ENCODE data around the gene CEMIP2.
"Not testable (repeated sequence)": the region's sequence is repeated elsewhere in the genome, so short reads cannot be mapped to it uniquely, and the experiment has no call there.

Gene CEMIP2

GRCh38 chr9:71675105-71675856, 93.0 kb downstream of the CEMIP2 start:
- DNase-seq: no peak

GRCh38 chr9:71672573-71672972, 95.7 kb downstream of the CEMIP2 start:
- no peak for DNase-seq

GRCh38 chr9:71671289-71671688, 97.0 kb downstream of the CEMIP2 start:
- no peak for DNase-seq

- DNase-seq: no peak
These were observed 98.2 kb downstream of the CEMIP2 start for GRCh38 chr9:71670121-71670520.

- DNase-seq: no peak
These were observed 98.9 kb downstream of the CEMIP2 start for GRCh38 chr9:71669284-71669995.

GRCh38 chr9:71668717-71669116, 99.6 kb downstream of the CEMIP2 start:
- DNase-seq: no peak

GRCh38 chr9:71665247-71665646, 103.1 kb downstream of the CEMIP2 start:
- no peak for DNase-seq

- DNase-seq: no peak
These were observed 103.7 kb downstream of the CEMIP2 start for GRCh38 chr9:71664566-71664965.

GRCh38 chr9:71663931-71664459, 104.3 kb downstream of the CEMIP2 start:
- no peak for DNase-seq

- DNase-seq: no peak
These were observed 105.1 kb downstream of the CEMIP2 start for GRCh38 chr9:71663216-71663615.

- DNase-seq: no peak
These were observed 106.2 kb downstream of the CEMIP2 start for GRCh38 chr9:71662082-71662481.

- DNase-seq: not testable (repeated sequence)
These were observed 111.0 kb downstream of the CEMIP2 start for GRCh38 chr9:71657276-71657675.

- no peak for DNase-seq
These were observed 111.8 kb downstream of the CEMIP2 start for GRCh38 chr9:71656496-71656895.

- no peak for DNase-seq
These were observed 112.5 kb downstream of the CEMIP2 start for GRCh38 chr9:71655778-71656177.

GRCh38 chr9:71655141-71655540, 113.2 kb downstream of the CEMIP2 start:
- DNase-seq: no peak

GRCh38 chr9:71652480-71652879, 115.8 kb downstream of the CEMIP2 start:
- DNase-seq: no peak

- DNase-seq: no peak
These were observed 119.9 kb downstream of the CEMIP2 start for GRCh38 chr9:71648453-71648852.

GRCh38 chr9:71647094-71647591, 121.2 kb downstream of the CEMIP2 start:
- DNase-seq: no peak

- no peak for DNase-seq
These were observed 122.2 kb downstream of the CEMIP2 start for GRCh38 chr9:71646131-71646530.

GRCh38 chr9:71644819-71645362, 123.4 kb downstream of the CEMIP2 start:
- DNase-seq: no peak

GRCh38 chr9:71643330-71643729, 125.0 kb downstream of the CEMIP2 start:
- DNase-seq: no peak

GRCh38 chr9:71642056-71642455, 126.3 kb downstream of the CEMIP2 start:
- no peak for DNase-seq

- no peak for DNase-seq
These were observed 129.7 kb downstream of the CEMIP2 start for GRCh38 chr9:71638627-71639026.

GRCh38 chr9:71637926-71638325, 130.4 kb downstream of the CEMIP2 start:
- no peak for DNase-seq
